ENCODE measurements around the gene AACS. TPM values are rescaled to one million over a fixed set of nuclear protein-coding genes. Genes with fewer than 3 reads are reported as not detected.

The AACS gene
- total RNA-seq, 4 donors from 2014 or later, result 15.3 to 79.1 (median 29.7) TPM

- TF ChIP-seq, protein P1, sequence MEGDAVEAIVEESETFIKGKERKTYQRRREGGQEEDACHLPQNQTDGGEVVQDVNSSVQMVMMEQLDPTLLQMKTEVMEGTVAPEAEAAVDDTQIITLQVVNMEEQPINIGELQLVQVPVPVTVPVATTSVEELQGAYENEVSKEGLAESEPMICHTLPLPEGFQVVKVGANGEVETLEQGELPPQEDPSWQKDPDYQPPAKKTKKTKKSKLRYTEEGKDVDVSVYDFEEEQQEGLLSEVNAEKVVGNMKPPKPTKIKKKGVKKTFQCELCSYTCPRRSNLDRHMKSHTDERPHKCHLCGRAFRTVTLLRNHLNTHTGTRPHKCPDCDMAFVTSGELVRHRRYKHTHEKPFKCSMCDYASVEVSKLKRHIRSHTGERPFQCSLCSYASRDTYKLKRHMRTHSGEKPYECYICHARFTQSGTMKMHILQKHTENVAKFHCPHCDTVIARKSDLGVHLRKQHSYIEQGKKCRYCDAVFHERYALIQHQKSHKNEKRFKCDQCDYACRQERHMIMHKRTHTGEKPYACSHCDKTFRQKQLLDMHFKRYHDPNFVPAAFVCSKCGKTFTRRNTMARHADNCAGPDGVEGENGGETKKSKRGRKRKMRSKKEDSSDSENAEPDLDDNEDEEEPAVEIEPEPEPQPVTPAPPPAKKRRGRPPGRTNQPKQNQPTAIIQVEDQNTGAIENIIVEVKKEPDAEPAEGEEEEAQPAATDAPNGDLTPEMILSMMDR (IDR thresholded peaks at IDR 0.05; ENCODE audit: low read depth), result no peak
These were observed 40.4 kb downstream of the AACS start for GRCh38 chr12:125105600-125105999.

DNA sequence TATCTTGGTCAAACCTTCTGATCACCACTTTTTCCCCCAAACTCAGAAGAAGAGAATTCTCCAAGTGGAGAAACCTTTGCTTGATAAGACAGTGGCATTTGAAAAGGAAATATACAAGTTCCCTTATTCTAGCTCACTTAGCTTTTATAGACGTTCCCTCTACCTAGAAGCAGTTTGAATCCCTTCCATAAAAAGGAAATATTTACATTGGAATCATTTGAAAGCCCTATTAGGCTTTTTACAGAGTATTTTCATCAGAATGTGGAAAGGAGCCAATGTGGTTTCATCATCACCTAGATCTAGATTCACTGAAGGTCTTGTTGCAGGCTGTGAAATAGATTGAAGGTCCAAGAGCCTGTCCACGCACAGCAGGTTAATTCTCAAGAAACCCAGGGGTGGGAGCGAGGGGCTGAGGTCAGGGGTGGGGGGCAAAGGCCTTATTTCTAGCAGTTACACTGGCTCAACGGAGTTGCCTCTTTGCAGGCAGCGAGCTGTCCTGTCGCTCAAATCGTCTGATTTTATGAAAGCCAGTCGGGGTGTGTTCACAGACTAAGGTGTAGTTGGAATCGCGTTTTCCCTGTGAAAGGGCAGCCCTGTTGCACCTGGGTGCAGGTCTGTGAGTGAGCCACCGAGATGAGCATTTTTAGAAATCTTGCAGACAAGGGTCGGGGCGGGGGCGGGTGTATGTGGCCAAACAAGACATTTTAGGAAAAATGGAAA, 45.6 kb downstream of the AACS start:
- TF ChIP-seq, protein P1 (IDR thresholded peaks at IDR 0.05; ENCODE audit: low read depth), result no peak

DNA sequence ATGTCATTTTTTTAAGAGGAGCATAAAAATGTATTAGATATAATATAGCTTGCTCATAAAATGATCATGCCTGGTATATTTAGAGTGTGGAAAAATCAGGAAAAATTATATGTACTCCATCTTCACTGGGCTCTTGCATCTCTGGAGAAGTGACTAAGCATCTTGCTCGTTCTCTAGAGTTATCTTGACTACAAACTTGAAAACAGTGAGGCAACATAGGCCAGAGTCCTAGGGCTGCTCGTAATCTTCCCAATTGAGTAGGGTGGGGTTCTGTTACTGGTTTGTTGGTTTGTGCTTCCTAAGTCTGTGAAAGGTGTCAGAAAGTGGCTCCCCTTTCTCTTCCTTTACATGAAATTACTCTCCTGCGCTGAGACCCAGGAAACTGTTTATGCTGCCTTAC, 46.2 kb downstream of the AACS start:
- TF ChIP-seq, protein P1 (IDR thresholded peaks at IDR 0.05; ENCODE audit: low read depth), result no peak

DNA sequence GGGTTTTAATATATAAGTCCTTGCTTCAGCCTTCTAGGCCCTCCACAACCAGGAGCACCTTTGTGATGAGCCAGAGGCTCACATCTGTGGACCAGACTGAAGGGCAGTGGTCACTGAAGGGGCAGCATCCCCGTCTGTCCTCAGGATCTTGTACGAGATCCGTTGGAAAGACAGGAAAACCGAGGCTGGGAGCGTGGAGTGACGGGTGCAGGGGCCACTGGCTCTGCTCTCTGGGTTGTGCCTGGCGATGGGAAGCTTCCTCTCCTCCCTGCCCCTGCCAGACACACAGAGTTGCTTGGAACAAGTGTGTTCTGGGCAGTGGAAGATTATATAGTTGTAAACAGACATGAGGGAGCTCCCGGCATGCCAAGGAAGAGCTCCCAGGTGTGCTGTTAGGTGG, 48.0 kb downstream of the AACS start:
- TF ChIP-seq, protein P1 (IDR thresholded peaks at IDR 0.05; ENCODE audit: low read depth), result no peak

DNA sequence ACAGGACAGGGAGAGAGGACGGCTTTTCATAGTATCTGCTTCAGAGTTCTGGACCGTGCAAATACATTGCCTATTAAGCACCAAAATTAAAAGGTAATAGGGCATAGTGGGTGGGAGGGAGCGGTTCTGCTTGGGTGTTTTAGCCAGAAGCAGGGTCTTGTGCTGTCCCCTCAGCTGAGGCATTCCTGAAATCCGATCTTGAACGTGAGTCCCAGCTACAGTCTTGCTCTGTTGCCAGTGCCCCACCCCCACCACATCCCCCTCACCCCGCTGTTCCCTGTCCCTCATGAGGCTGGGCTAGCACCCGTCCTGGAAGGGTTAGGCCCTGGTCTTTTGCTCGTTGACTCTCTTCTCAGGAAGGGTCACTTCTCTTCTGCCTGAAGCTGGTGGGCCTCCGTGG, 48.6 kb downstream of the AACS start:
- TF ChIP-seq, protein P1 (IDR thresholded peaks at IDR 0.05; ENCODE audit: low read depth), result no peak

DNA sequence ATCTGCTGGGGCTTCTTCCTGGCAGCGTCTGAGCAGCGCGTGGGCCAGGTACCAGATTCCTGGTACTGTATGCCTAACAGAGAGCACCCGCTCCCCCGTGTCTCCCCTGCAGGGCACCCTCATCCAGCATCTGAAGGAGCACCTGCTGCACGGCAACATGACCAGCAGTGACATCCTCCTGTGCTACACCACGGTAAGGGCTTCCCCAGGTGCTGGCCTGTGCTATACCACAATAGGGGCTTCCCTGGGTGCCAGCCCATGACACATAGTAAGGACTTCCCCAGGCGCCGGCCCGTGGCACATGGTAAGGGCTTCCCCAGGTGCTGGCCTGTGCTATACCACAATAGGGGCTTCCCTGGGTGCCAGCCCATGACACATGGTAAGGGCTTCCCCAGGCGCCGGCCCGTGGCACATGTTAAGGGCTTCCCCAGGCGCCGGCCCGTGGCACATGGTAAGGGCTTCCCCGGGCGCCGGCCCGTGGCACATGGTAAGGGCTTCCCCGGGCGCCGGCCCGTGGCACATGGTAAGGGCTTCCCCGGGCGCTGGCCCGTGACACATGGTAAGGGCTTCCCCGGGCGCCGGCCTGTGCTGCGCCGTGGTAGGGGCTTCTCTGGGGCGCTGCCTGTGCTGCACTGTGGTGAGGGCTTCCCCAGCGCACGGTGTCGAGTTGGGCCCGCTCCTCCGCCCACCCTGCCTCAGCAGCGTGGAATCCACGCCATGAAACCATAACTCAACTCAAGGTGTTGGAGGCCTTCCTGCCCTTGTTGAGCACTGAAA, 49.3 kb downstream of the AACS start:
- TF ChIP-seq, protein P1 (IDR thresholded peaks at IDR 0.05; ENCODE audit: low read depth), result no peak

GRCh38 chr12:125120566-125120965, 55.3 kb downstream of the AACS start:
- TF ChIP-seq, protein P1 (IDR thresholded peaks at IDR 0.05; ENCODE audit: low read depth), result no peak
